ENCODE results near the gene PRKN.

Gene PRKN

DNA sequence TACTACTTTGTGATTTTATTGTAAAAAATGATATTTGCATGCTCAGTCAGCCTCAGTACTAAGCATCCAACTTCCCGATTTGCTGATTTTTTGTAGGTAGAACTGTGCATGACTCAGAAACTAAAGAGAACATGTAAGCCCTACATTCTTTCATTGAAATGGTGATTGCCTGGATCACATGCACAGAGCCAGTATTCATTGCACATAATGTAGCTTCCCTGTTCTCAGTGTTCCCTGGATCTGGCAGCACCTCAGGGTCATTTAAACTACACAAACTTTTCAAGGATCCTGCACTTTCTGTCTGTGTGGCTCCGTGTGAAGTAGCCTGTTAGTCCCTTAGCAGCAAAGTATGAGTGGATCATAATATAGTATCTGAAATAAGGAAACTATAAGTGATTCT is 1030.8 kb downstream of the PRKN start:
- DNase-seq (ENCODE audit: low spot score) = no peak
- Histone ChIP-seq H3K36me3 (ENCODE audit: low read depth) (no peaks in the 10 kb centered on the region), H3K4me3 (ENCODE audit: severe bottlenecking) (no peak overlapping the region), H3K4me1 (ENCODE audit: insufficient read depth, poor library complexity, severe bottlenecking) (no peaks in the 10 kb centered on the region), H3K9me3 (ENCODE audit: severe bottlenecking) (no peaks in the 10 kb centered on the region), H3K27me3 (ENCODE audit: insufficient read depth, poor library complexity, severe bottlenecking) (no peaks in the 10 kb centered on the region), H3K27ac (ENCODE audit: poor library complexity, severe bottlenecking) (no peak overlapping the region)
- TF ChIP-seq, protein P1, sequence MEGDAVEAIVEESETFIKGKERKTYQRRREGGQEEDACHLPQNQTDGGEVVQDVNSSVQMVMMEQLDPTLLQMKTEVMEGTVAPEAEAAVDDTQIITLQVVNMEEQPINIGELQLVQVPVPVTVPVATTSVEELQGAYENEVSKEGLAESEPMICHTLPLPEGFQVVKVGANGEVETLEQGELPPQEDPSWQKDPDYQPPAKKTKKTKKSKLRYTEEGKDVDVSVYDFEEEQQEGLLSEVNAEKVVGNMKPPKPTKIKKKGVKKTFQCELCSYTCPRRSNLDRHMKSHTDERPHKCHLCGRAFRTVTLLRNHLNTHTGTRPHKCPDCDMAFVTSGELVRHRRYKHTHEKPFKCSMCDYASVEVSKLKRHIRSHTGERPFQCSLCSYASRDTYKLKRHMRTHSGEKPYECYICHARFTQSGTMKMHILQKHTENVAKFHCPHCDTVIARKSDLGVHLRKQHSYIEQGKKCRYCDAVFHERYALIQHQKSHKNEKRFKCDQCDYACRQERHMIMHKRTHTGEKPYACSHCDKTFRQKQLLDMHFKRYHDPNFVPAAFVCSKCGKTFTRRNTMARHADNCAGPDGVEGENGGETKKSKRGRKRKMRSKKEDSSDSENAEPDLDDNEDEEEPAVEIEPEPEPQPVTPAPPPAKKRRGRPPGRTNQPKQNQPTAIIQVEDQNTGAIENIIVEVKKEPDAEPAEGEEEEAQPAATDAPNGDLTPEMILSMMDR (IDR thresholded peaks at IDR 0.05; ENCODE audit: poor library complexity, severe bottlenecking) = no peak
- ATAC-seq (ENCODE audit: low read depth) = no peak

DNA sequence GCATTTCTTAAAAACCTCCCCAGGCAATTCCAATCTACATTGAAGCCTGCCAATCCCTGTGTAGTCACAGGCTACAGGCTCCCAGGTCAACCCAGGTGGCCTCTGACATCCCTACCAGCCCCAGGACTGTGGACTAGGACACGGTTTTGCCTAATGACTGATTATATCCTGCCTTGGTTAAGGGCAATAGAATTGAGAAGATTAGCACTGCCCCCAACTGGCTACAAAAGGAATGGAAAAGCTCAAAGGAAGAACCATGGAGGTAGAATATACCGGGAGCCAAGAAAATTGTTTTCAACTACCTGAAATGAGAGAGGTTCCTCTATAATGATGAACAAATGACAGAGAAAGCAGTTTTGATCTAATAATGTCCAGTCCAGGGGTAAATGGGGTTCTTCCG is 1032.6 kb downstream of the PRKN start:
- no peak for ATAC-seq (ENCODE audit: low read depth)
- TF ChIP-seq, protein P1 (IDR thresholded peaks at IDR 0.05; ENCODE audit: poor library complexity, severe bottlenecking) = peak; percentile 48
- Histone ChIP-seq H3K9me3 (ENCODE audit: severe bottlenecking) (no peaks in the 10 kb centered on the region), H3K36me3 (ENCODE audit: low read depth) (no peaks in the 10 kb centered on the region), H3K27me3 (ENCODE audit: insufficient read depth, poor library complexity, severe bottlenecking) (no peaks in the 10 kb centered on the region), H3K4me3 (ENCODE audit: severe bottlenecking) (no peak overlapping the region), H3K27ac (ENCODE audit: poor library complexity, severe bottlenecking) (no peak overlapping the region), H3K4me1 (ENCODE audit: insufficient read depth, poor library complexity, severe bottlenecking) (no peaks in the 10 kb centered on the region)
- no peak for DNase-seq (ENCODE audit: low spot score)

DNA sequence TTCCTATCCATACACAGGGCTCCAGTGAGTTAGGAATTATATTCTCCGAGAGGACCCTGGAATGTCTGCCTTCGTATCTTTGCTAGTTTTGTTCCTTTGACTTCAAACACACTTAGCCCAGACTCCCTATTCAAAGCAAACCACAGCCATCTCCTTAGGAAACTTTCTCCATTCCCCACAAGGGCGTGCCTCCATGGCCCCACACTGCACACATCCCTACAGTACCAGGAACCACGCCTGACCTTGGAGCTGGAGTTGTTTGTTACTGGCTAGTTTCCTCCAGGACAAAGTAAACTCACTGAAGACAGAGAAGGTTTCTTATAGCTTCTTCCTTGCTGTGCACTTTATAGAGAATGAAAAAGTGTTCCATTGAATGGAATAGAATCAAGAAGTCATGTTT is 1040.9 kb downstream of the PRKN start:
- no peaks in the 10 kb centered on the region for H3K36me3 ChIP-seq (ENCODE audit: low read depth)
- no peak overlapping the region for H3K27ac ChIP-seq (ENCODE audit: poor library complexity, severe bottlenecking)
- no peaks in the 10 kb centered on the region for H3K9me3 ChIP-seq (ENCODE audit: severe bottlenecking)
- H3K4me3 ChIP-seq (ENCODE audit: severe bottlenecking) = no peak overlapping the region
- DNase-seq (ENCODE audit: low spot score) (no peak), ATAC-seq (ENCODE audit: low read depth) (no peak)
- H3K4me1 ChIP-seq (ENCODE audit: insufficient read depth, poor library complexity, severe bottlenecking) = no peaks in the 10 kb centered on the region
- TF ChIP-seq, protein P1 (IDR thresholded peaks at IDR 0.05; ENCODE audit: poor library complexity, severe bottlenecking) = no peak
- no peaks in the 10 kb centered on the region for H3K27me3 ChIP-seq (ENCODE audit: insufficient read depth, poor library complexity, severe bottlenecking)

DNA sequence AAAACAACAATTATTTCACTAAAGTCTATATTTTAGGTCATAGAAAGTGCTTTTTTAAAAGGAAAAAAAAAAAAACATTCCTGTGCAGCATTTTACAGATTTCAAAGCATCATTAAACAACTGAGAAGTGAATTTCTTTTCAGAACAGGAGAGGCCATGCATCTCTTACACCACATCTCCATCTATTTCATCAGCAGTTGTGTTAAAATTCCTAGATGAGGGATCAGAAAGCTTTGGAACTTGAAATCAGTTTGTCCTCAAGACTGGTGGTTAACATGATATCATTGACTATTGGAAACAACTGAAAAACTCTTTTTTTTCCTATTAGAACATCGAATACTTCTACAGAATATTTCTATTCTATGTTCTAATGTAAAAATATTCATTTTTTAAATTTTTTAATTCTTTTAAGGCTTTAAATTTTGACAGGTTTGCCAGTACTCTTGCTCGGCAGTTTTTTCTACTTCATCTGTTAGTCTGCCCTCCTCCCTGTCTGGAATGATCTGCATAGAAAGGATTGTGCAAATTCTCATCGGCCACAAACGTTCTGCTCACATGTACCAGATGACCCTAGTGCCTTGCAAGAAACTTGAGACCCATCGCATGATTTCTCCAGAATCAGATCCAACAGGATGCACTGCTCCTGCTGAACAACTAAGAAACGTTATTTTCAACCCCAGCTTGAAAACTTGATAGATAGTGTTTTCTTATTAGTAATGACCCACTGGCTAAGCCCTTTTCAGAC is 1042.7 kb downstream of the PRKN start:
- Histone ChIP-seq H3K4me3 (ENCODE audit: severe bottlenecking) (no peak overlapping the region), H3K27ac (ENCODE audit: poor library complexity, severe bottlenecking) (no peak overlapping the region), H3K9me3 (ENCODE audit: severe bottlenecking) (no peaks in the 10 kb centered on the region), H3K36me3 (ENCODE audit: low read depth) (no peaks in the 10 kb centered on the region), H3K27me3 (ENCODE audit: insufficient read depth, poor library complexity, severe bottlenecking) (no peaks in the 10 kb centered on the region), H3K4me1 (ENCODE audit: insufficient read depth, poor library complexity, severe bottlenecking) (no peaks in the 10 kb centered on the region)
- ATAC-seq (ENCODE audit: low read depth) (no peak), DNase-seq (ENCODE audit: low spot score) (no peak)
- TF ChIP-seq, protein P1 (IDR thresholded peaks at IDR 0.05; ENCODE audit: poor library complexity, severe bottlenecking) = no peak

DNA sequence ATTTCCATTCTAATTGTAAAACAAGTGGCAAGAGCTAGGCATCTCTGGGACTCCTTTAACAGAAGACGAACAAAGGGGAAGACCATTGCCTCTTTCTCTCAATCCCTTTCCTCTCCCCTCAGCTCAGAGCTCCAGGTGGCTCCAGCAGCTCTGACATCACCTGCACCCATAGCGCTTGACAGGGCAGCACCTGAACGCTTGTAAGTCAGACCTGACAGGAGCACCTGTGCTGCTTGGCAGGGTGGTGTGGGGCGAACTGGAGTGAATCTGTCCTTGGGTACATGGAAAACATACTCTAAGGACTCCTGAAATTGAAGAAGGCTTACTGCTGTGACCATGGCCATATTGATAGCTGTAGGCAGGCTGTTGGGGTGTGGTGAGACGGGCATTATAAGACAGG is 1044.2 kb downstream of the PRKN start:
- TF ChIP-seq, protein P1 (IDR thresholded peaks at IDR 0.05; ENCODE audit: poor library complexity, severe bottlenecking) = no peak
- Histone ChIP-seq H3K27ac (ENCODE audit: poor library complexity, severe bottlenecking) (no peak overlapping the region), H3K9me3 (ENCODE audit: severe bottlenecking) (no peaks in the 10 kb centered on the region), H3K4me3 (ENCODE audit: severe bottlenecking) (no peak overlapping the region), H3K36me3 (ENCODE audit: low read depth) (no peaks in the 10 kb centered on the region), H3K27me3 (ENCODE audit: insufficient read depth, poor library complexity, severe bottlenecking) (no peaks in the 10 kb centered on the region), H3K4me1 (ENCODE audit: insufficient read depth, poor library complexity, severe bottlenecking) (no peaks in the 10 kb centered on the region)
- no peak for DNase-seq (ENCODE audit: low spot score)
- no peak for ATAC-seq (ENCODE audit: low read depth)
